Spleen (tissue), 7 donors: ENCODE data around the gene SLC17A3.

Experiments
- POLR2A ChIP-seq, 3 donors: fragments of 450-650 bp; IDR thresholded peaks; one replicate each; pipeline ENCODE4 v1.5.1; 2017; ENCODE audit warnings: antibody characterized with exemption in 3 of 3, mild to moderate bottlenecking in 1 of 3
- POLR2AphosphoS5 ChIP-seq, 3 donors: sonication (generic); formaldehyde crosslinking; IDR thresholded peaks; one replicate each; pipeline ENCODE4 v1.5.1; 2017; ENCODE audit warnings: antibody characterized with exemption in 3 of 3
- TF ChIP-seq, protein P1 (sequence below), 11 experiments: fragments of 200-600 bp in 7 of 11; fragments of 450-650 bp in 4 of 11; sonication (generic) in 4 of 11; IDR thresholded peaks in 8 of 11; conservative IDR thresholded peaks in 3 of 11; 1 replicate in 7 of 11; 2 replicates in 4 of 11; pipeline versions ENCODE4 v1.4.0 to v1.8.0; 2016 to 2021; ENCODE audit warnings: antibody characterized with exemption in 11 of 11, inconsistent platforms in 4 of 11, mild to moderate bottlenecking in 1 of 11
- donor health status: DM: no; HTN: no; CAD: no; lungs with moderate emphysema.
- donor health status: DM: no; HTN: no; CAD: no.
- donor health status: DM: no; HTN: no; CAD: no.

DNA sequence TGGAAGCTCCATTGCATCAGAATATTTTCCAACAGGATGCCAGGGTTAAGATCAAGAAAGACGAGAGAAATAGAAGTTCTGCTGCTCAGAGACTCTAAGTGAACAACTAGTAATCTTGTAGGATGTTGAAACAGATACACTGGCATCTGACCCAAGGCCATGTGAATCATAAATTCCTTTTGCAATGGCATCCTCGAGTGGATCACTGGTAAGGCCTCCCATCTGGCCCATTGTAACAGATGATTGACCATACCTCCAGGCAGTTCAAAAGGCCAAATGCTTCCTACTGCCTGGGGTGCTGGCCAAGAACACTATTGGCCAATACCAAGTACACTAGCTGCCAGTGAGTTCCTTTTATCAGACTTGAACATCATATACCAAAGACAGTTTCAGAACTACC is 9.9 kb upstream of the SLC17A3 start:
- TF ChIP-seq, protein P1, sequence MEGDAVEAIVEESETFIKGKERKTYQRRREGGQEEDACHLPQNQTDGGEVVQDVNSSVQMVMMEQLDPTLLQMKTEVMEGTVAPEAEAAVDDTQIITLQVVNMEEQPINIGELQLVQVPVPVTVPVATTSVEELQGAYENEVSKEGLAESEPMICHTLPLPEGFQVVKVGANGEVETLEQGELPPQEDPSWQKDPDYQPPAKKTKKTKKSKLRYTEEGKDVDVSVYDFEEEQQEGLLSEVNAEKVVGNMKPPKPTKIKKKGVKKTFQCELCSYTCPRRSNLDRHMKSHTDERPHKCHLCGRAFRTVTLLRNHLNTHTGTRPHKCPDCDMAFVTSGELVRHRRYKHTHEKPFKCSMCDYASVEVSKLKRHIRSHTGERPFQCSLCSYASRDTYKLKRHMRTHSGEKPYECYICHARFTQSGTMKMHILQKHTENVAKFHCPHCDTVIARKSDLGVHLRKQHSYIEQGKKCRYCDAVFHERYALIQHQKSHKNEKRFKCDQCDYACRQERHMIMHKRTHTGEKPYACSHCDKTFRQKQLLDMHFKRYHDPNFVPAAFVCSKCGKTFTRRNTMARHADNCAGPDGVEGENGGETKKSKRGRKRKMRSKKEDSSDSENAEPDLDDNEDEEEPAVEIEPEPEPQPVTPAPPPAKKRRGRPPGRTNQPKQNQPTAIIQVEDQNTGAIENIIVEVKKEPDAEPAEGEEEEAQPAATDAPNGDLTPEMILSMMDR (IDR thresholded peaks at IDR 0.05 in 8 of 11, conservative IDR thresholded peaks at IDR 0.05 in 3 of 11), result no peak
- TF ChIP-seq POLR2A (IDR thresholded peaks at IDR 0.05) (no peak), POLR2AphosphoS5 (IDR thresholded peaks at IDR 0.05) (no peak)
